ENCODE data around the gene DNAJB1.
"Not testable (repeated sequence)": the region's sequence is repeated elsewhere in the genome, so short reads cannot be mapped to it uniquely, and the experiment has no call there.

The DNAJB1 gene

GRCh38 chr19:14519860-14520407 is 1.7 kb upstream of the DNAJB1 start:
- DNase-seq, result no peak

DNA sequence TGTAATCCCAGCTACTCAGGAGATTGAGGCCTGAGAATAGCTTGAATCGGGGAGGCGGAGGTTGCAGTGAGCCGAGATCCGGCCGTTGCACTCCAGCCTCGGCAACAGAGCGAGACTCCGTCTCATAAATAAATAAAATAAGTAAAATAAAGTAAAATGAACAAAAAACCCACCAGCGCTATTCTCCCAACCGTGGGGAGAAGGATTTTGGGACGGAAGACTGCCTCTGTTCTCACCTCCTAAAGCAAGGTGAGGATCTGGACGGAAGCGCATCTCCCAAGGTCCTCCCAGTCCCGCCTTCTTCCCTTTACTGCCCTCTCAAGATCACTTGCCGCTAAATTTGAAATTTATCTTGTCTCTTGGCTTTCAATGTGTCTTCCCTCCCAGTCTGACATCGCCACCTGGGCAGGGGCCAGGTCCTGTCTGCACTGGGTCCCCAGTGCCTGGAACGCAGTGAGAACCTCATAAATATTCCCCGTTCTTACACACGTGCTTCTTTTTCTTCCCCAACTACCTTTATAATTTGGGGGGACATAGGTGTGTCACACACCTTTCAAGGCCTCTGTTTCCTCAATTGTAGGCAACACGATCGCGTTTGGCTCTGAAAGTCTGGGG is 1.2 kb upstream of the DNAJB1 start:
- no peak for DNase-seq

- no peak for DNase-seq
These were observed 754 bp downstream of the DNAJB1 start for GRCh38 chr19:14517446-14517839.

DNA sequence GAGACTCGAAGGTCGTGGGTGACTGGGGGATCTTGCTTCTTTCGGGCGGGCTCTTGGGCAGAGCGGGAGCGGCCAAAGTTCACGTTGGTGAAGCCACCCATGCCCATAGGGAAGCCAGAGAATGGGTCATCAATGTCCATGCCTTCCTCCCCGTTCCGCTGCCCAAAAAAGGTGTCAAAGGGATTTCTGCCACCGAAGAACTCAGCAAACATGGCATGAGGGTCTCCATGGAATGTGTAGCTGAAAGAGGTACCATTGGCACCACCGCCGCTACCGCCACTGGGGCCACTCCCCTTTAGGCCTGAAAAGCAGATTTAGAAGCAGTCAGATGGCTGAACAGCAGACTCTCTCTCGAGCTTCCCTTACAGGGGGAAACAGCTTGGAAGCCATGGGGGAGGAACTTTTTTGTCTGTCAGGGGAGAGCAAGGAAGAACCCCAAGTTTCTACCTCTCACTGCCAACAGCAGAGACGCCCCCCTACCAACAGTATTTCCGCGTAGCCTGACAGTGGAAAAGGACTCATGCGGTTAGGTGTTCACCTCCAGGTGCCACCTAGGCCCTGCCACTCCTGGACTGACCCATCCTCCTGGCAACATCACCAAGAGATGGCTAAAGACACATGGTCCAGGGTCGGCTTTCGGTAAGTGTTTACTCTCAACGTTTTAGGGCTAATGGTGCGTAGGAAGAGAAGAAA is 1.3 kb downstream of the DNAJB1 start:
- no peak for DNase-seq

DNA sequence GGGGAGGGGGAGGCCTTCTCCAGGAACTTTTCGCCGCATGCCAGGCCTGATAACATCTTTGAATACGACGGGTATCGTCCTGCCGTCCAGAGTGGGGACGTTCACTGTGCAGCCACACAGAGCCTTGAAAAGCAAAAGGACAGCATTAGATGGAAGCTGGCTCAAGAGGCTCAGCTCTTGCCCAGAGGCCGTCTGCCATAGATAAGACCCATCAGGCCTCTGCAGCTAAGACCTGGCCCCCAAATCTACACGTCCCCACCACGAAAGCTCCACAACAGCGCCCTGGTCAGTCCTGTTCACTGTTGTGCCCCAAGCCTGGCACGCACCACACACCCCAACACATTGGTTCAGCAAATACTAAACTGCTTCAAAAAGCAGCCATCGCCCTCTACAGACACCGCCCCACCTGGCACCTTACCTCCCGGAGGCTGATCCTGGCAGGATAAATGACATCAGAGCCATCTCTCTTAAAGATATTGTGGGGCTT is 2.1 kb downstream of the DNAJB1 start:
- DNase-seq, result no peak

DNA sequence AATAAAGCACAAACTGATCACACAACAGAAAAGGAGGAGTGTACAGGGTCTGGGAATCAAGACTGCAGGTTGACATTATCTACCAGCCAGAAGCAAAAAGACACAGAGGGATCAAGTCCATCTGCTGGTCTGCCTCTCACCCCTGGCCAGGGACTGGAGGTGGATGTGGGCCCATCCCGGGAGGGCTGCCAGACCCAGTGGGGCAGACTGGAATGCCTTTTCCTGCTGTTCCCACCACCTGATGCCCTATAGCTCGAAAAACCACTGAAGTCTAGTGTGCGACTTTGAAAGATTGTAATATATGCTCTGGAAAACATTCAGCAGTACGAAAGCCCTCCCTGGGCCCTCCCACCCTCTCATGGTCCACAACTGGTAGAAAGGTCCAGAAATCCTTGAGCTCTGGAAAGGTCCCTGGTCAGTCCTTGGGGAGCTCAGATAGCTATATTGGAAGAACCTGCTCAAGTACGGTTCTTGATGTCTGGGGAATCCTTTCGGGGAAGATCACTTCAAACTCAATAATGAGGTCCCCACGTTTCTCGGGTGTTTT is 2.6 kb downstream of the DNAJB1 start:
- no peak for DNase-seq

DNA sequence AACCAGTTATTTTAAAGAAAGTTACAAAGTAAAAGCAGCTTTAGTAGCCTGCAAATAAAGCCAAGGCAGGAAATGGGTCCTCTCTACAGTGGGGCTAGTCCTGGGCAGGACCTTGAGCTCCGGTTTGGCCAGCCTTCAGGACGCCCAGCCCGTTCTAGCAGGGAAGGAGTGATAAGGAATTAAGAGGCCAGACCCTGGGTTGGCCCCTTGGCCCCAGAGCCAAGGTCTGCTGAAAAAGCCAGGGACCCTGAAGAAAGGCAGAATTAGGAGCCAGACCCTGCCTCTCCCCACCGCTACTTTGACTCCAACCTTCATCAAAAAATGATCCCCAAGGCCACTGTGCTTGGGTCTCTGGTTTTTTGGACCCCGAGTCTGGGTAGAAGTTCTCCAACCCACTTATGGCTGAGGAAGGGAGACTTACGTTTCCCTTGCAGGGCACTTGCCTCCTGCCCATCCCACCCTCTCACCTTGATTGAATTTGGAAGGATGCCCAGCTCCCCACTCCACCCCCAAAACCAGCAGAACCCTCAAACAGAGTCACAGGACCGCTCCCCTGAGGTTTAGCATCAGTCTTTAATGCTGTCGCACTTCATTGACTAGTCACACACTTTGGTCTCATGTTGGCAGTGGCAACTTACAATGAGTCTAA is 3.9 kb downstream of the DNAJB1 start:
- no peak for DNase-seq

DNA sequence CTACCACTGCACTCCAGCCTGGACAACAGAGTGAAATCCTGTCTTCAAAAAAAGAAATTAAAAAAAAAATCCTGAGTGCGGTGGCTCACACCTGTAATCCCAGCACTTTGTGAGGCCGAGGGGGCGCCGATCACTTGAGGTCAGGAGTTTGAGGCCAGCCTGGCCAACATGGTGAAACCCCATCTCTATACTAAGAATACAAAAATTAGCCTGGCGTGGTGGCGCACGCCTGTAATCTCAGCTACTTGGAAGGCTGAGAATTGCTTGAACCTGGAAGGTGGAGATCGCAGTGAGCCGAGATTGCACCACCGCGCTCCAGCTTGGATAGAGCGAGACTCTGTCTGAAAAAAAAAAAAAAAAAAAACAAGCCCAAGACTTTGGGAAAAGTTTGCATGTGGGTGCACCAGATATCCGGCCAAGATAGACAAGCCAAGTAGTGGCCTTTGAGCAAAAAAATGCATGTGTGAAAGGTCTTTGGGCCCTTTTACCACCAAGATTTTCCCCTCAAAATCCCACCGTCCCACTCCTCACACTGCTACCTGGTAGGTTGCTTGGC is 5.7 kb downstream of the DNAJB1 start:
- no peak for DNase-seq

DNA sequence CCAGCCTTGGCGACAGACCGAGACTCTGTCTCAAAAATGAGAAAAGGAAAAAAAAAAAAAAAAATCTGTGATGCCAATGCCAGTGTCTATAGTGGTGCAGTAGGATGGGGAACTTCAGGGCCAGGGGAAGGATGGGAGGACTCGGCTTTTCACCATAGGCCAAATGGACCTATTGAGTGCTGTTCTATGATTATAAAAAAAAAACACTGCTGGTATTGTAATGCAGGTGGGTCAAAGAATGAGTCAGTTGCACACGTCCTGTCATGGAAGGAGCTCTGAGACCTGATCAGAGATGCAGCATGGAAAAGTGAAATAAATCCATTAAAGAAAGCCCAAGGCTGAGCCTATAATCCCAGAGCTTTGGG is 7.0 kb downstream of the DNAJB1 start:
- no peak for DNase-seq

DNA sequence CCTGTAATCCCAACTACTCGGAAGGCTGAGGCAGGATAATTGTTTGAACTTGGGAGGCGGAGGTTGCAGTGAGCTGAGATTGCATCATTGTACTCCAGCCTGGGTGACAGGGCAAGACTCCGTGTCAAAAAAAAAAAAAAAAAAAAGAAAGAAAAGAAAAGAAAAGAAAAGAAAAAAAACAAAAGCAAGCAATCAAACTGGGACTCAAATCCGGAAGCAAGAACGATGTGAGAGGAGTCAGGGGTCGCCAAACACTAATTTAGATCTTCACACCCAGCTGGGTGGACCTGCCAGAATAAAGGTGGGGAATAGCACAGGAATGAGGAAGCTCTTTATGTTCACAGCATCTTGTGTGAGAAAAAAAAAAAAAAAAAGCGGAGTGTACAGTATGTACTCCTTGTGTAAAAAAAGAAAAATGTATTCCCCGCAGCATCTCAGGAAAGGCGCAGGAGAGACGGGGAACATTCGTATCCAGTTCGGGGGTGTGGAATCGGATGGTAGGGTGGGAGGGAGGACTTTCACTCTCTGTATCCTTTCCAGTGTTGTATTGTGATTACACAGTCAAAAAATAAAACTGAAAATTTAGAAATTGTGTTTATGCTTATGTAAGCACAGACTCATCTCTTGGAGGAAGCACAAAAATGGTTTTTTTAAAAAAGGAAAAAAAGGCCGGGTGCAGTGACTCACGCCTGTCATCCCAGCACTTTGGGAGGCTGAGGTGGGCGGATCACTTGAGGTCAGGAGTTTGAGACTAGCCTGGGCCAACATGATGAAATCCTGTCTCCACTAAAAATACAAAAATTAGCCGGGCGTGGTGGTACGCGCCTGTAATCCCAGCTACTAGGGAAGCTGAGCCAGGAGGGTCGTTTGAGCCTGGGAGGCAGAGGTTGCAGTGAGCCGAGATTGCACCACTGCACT is 7.6 kb downstream of the DNAJB1 start:
- no peak for DNase-seq

GRCh38 chr19:14507704-14508542 is 10.3 kb downstream of the DNAJB1 start:
- DNase-seq, result no peak

DNA sequence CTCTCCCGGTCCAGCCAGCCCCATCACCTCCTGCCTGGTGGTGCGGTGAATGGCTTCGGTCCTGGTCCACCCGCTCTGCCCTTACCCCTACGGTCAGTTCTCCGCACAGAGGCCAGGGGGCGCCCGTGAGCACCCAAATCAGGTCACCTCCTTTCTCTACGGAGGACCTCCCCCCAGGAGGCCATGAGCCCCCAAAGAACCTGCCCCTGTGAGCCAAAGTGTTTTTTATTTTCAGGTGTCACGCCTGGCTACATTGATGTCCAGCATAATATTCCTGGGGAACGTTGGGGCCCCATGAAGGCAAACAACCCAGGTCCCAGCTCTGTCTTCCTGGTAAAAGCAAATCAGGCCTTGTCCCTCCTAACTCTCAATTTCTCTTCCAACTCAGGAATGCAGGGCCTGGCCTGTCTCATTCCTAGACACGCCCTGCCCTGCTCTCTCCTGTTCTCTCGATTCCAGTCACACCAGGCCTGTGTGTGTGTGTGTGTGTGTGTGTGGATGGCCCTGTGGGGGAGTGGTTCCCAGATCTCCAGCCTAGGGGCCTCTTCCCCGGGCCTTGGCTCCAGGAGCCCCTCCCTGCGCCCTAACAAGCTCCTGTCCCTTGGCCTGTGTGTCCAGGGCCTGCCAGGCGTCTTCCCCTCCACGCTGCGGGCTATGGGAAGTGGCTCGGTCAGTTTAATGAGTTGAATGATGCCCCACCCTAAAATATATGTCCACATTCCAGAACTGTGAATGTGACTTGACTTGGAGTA is 12.5 kb downstream of the DNAJB1 start:
- DNase-seq, result no peak

DNA sequence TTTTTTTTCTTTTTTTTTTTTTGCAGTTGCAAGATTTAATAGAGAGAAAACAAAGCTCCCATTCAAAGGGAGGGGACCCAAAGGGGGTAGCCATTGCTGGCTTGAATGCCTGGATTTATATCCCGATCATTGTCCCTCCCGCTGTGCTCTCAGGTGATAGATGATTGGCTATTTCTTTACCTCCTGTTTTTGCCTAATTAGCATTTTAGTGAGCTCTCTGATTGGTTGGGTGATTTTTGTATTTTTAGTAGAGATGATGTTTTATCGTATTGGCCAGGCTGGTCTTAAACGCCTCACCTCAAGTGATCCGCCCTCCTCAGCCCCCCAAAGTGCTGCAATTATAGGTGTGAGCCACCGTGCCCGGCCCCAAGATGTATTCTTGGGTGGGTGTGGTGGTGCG is 13.6 kb downstream of the DNAJB1 start:
- DNase-seq, result not testable (repeated sequence)

DNA sequence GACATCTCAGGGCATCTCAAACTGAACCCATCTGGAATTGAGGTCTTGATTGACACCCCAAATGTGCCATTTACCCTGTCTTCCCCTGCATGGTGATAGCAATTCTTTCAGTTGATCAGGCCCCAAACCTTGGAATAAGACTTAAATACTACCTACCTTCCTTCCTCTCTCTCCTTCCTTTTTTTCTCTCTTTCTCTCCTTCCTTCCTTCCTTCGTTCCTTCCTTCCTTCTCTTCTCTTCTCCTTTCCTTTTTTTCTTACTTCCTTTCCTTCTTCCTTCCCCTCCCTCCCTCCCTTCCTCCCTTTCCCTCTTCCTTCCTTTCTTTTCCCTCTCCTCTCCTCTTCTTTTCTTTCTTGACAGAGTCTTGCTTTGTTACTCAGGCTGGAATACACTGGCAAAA is 14.9 kb downstream of the DNAJB1 start:
- no peak for DNase-seq

- no peak for DNase-seq
These were observed 15.7 kb downstream of the DNAJB1 start for GRCh38 chr19:14502334-14503092.

GRCh38 chr19:14497228-14497921 is 20.8 kb downstream of the DNAJB1 start:
- no peak for DNase-seq

DNA sequence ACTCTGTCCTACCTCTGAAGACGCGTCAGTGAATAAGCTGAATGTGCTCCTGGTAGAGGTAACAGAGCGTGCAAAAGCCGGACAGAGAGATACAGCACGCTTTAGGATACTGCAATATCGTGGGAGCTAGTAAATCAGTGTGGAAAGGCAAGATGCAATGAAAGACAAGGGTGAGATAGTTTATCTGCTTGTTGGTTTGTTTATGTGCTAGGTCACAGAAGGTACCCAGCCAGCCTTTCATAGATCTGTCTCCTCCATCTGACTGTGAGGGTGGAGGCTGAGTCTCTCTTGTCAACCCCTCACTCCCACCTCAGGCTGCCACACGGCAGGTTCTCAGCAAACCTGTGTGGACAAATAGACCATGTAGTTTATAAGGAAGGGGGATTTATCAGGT is 21.4 kb downstream of the DNAJB1 start:
- peak; percentile 11 for DNase-seq

GRCh38 chr19:14496029-14496833 is 22.0 kb downstream of the DNAJB1 start, which contains the start of gene GIPC1:
TSS of gene GIPC1 (minus strand) at chr19:14496127. CDS start at chr19:14482976, 13,151 bp downstream.
- peak; percentile 99 for DNase-seq
